Stomach (tissue), 9 donors: ENCODE data around the gene ZNF692. TPM values are rescaled to one million over a fixed set of nuclear protein-coding genes. Genes with fewer than 3 reads are reported as not detected.

Experiments used
- DNase-seq, 2 donors: peaks; one replicate each; pipeline versions ENCODE4 v3.0.0 to v3.0.0-alpha.2; 2013 to 2019
- H3K27ac ChIP-seq, 5 donors: fragments of 200-600 bp in 4 of 5; sonication (generic) in 4 of 5; one replicate each; pipeline ENCODE4 v1.5.1; 2013 to 2019; ENCODE audit warnings: mild to moderate bottlenecking in 1 of 5, moderate library complexity in 1 of 5
- H3K27me3 ChIP-seq, 3 donors: fragments of 200-600 bp; sonication (generic); one replicate each; pipeline ENCODE4 v1.5.1; 2017 to 2019; ENCODE audit warnings: mixed run types in 1 of 3
- H3K36me3 ChIP-seq, 4 donors: fragments of 200-600 bp; sonication (generic); 1 replicate in 3 of 4; 2 replicates in 1 of 4; pipeline ENCODE4 v1.5.1; 2016 to 2019
- H3K4me1 ChIP-seq, 4 donors: fragments of 200-600 bp; sonication (generic); one replicate each; pipeline ENCODE4 v1.5.1; 2016 to 2019
- H3K4me3 ChIP-seq, 4 donors: fragments of 200-600 bp; sonication (generic) in 3 of 4; one replicate each; pipeline ENCODE4 v1.5.1; 2016 to 2019; ENCODE audit warnings: mild to moderate bottlenecking in 1 of 4
- H3K9me3 ChIP-seq, 4 donors: fragments of 200-600 bp; sonication (generic); one replicate each; pipeline ENCODE4 v1.5.1; 2016 to 2019
- CTCF ChIP-seq, 7 experiments: fragments of 450-650 bp in 4 of 7; fragments of 200-600 bp in 3 of 7; sonication (generic) in 3 of 7; IDR thresholded peaks; one replicate each; pipeline ENCODE4 v1.5.1; 2016 to 2019; ENCODE audit warnings: antibody characterized with exemption in 7 of 7, control low read depth in 2 of 7, mild to moderate bottlenecking in 1 of 7
- EP300 ChIP-seq: sonication (generic); formaldehyde crosslinking; IDR thresholded peaks from one replicate; pipeline ENCODE4 v1.6.1; 2017; ENCODE audit warnings: antibody characterized with exemption
- POLR2A ChIP-seq, 4 donors: fragments of 450-650 bp; IDR thresholded peaks; one replicate each; pipeline ENCODE4 v1.6.1; 2016; ENCODE audit warnings: antibody characterized with exemption in 4 of 4, control low read depth in 2 of 4, mild to moderate bottlenecking in 1 of 4, moderate library complexity in 1 of 4
- POLR2AphosphoS5 ChIP-seq, 3 donors: sonication (generic); formaldehyde crosslinking; IDR thresholded peaks; one replicate each; pipeline ENCODE4 v1.6.1; 2016; ENCODE audit warnings: antibody characterized with exemption in 3 of 3
- WGBS, 5 donors: extraction: QIAGEN DNeasy Blood & Tissue Kit in 3 of 5; methylation state at CpG; one replicate each; pipeline versions ENCODE4 v1.1.5 to v1.1.7; 2013 to 2018; 5-methylcytosine and 5-hydroxymethylcytosine counted together
- intact Hi-C: fragments of 100-400 bp; cut with DNase I; formaldehyde crosslinking; loops from one replicate; pipeline ENCODE4 v1.15.1; 2023; ENCODE audit warnings: low total_unique reads
- polyA plus RNA-seq, 3 donors: library from polyadenylated mRNA; stranded (reverse); fragments of 200-250 nt; gene quantifications; one replicate each; pipeline ENCODE4 v1.2.3, GENCODE V29; 2013
- total RNA-seq, 5 donors: library from RNA; depleted of rRNA; stranded (reverse); fragments of >200 nt; gene quantifications; one replicate each; pipeline versions ENCODE4 v1.1.0 to v1.2.3, GENCODE V29; 2014 to 2016
- donor health status: healthy with polysubstance abuse.
- donor health status: Bipolar disorder and iron deficiency.
- donor health status: healthy.

ZNF692 gene
- total and polyA plus RNA-seq, 8 donors, result 8.4 to 120 (median 76.4) TPM

- Histone ChIP-seq H3K4me1 (peaks cover 24 to 44% (median 37%) of the 10 kb centered on the region in 4 donors), H3K36me3 (peaks cover 0 to 11% (median 7%) of the 10 kb centered on the region in 4 donors), H3K27me3 (no peaks in the 10 kb centered on the region), H3K9me3 (no peaks in the 10 kb centered on the region), H3K4me3 (no peak overlapping the region), H3K27ac (peak overlapping the region in 3 of 5 donors; percentile 93 to 94 (median 94))
- 87 to 95% (median 91%) methylated on average over 4 of the region's 4 CpGs for WGBS, 5 donors
- TF ChIP-seq CTCF (IDR thresholded peaks at IDR 0.05) (no peak), POLR2AphosphoS5 (IDR thresholded peaks at IDR 0.05) (no peak), POLR2A (IDR thresholded peaks at IDR 0.05) (no peak), EP300 (no peak)
- DNase-seq, result no peak
- intact Hi-C loops, result no loop called here
Observed at GRCh38 chr1:248860007-248860406, 1.1 kb upstream of the ZNF692 start.

DNA sequence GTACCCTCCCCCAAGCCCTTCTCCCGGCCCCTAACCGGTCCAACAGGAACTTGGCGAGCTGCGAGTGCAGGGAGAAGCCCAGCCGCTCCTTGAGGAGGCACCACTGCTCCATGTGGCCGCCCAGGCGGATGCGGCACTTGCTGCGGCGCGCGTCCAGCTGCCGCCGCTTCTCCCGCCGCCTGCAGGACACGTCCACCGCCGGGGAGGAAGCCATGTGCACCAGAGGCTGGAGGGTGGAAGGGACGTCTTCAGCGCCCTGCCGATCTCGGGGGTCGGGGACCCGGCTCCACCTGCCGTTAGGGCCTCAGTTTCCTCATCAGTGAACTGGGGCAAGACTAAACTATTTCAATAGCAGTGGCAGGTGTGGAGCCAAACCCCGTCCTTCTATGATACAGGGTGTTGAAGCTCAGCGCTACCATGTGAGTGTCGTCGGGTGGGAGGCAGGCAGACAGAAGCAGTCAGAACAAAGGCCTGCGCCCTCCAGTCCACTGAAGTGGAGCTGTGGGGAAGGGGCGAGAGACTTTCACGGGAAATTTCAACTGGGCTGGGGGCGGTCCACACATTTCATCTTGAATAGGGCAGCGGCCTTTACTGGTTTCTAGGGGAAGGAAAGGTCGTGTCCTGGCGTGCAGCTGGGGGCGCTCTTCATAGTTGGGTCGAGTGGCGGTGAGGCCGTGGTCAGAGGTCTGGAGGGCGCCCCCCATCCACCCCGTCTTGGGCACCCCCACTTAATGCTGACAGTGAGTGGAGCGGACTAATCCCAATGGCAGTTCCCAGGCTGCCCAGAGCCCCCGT is 592 bp downstream of the ZNF692 start:
- Histone ChIP-seq H3K4me3 (peak overlapping the region; percentile 54 to 69 (median 58)), H3K36me3 (peaks cover 11 to 24% (median 21%) of the 10 kb centered on the region in 4 donors), H3K27me3 (no peaks in the 10 kb centered on the region), H3K4me1 (peaks cover 19 to 37% (median 32%) of the 10 kb centered on the region in 4 donors), H3K27ac (peak overlapping the region; percentile 86 to 94 (median 93)), H3K9me3 (no peaks in the 10 kb centered on the region)
- TF ChIP-seq CTCF (IDR thresholded peaks at IDR 0.05), result peak in 4 of 7 experiments; percentile 3 to 24 (median 18)
- peak; percentile 16 to 87 (median 73) for TF ChIP-seq POLR2AphosphoS5 (IDR thresholded peaks at IDR 0.05)
- no peak for TF ChIP-seq EP300
- TF ChIP-seq POLR2A (IDR thresholded peaks at IDR 0.05), result no peak
- WGBS, 5 donors, result 0 to 2% (median 1%) methylated on average over 31 to 45 of the region's 45 CpGs
- DNase-seq, result peak; percentile 85 to 94
- intact Hi-C loops, result no loop called here

DNA sequence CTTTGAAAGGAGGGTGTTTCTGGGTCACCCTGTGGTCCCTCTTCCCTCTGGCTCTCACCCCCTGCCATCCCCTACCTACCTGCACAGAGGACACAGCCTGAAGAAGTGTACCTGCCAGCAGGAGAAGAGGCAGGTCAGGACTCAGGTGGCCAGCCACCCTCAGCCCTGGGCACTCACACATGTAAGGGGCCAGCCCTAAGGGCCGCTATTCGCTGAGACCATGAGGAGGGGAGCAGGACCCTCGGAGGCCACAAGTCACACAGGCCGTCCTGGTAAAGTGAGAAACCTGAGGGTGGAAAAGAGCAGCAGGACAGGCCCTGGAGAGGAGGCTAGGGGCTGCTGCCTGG is 1.2 kb downstream of the ZNF692 start:
- Histone ChIP-seq H3K27me3 (no peaks in the 10 kb centered on the region), H3K4me3 (peak overlapping the region; percentile 54 to 69 (median 58)), H3K27ac (peak overlapping the region; percentile 86 to 94 (median 93)), H3K9me3 (no peaks in the 10 kb centered on the region), H3K4me1 (peaks cover 17 to 34% (median 26%) of the 10 kb centered on the region in 4 donors), H3K36me3 (peaks cover 11 to 26% (median 23%) of the 10 kb centered on the region in 4 donors)
- intact Hi-C loops, result no loop called here
- 4 to 29% (median 7%) methylated on average over 4 of the region's 4 CpGs for WGBS, 5 donors
- DNase-seq, result no peak
- TF ChIP-seq CTCF (IDR thresholded peaks at IDR 0.05), result no peak
- TF ChIP-seq EP300, result no peak

GRCh38 chr1:248857201-248857600 is 1.7 kb downstream of the ZNF692 start:
- intact Hi-C loops, result no loop called here
- peak overlapping the region in 3 of 4 donors; percentile 54 to 69 (median 55) for H3K4me3 ChIP-seq
- H3K27me3 ChIP-seq, result no peaks in the 10 kb centered on the region
- H3K27ac ChIP-seq, result peak overlapping the region in 3 of 5 donors; percentile 90 to 94 (median 93)
- H3K4me1 ChIP-seq, result peaks cover 14 to 30% (median 21%) of the 10 kb centered on the region in 4 donors
- 72 to 94% (median 82%) methylated on average over 7 of the region's 7 CpGs for WGBS, 5 donors
- no peaks in the 10 kb centered on the region for H3K9me3 ChIP-seq
- peaks cover 11 to 29% (median 24%) of the 10 kb centered on the region in 4 donors for H3K36me3 ChIP-seq
- DNase-seq, result no peak
- TF ChIP-seq CTCF (IDR thresholded peaks at IDR 0.05) (no peak), EP300 (no peak), POLR2AphosphoS5 (IDR thresholded peaks at IDR 0.05) (no peak), POLR2A (IDR thresholded peaks at IDR 0.05) (no peak)
